NCI-H2196 (cell line): Measurements from ENCODE around the gene HSFX3.
A peak's percentile ranks its signal among the peaks of the same experiment; 100 is the strongest.
"Not testable (repeated sequence)": the region's sequence is repeated elsewhere in the genome, so short reads cannot be mapped to it uniquely, and the experiment has no call there.

ENCODE experiments used
- DNase-seq: peaks from one replicate; lab custom pipeline; 2025; ENCODE audit not compliant: unreplicated experiment; lab: John Stamatoyannopoulos, UW

HSFX3 gene

GRCh38 chrX:149545545-149546543 is 3.9 kb downstream of the HSFX3 start:
- DNase-seq, result not testable (repeated sequence)

- DNase-seq, result no peak
These were observed 8.1 kb downstream of the HSFX3 start for GRCh38 chrX:149541521-149542047.

- DNase-seq, result peak; percentile 85
These were observed 8.9 kb downstream of the HSFX3 start, which contains the start of gene EOLA1 for GRCh38 chrX:149540621-149541520. EOLA1 (plus strand) TSS chrX:149541012; CDS start chrX:149545631, 4,619 bp downstream.

GRCh38 chrX:149540131-149540620 is 9.5 kb downstream of the HSFX3 start:
- peak; percentile 89 for DNase-seq

GRCh38 chrX:149539283-149540130 is 10.2 kb downstream of the HSFX3 start:
- peak; percentile 76 for DNase-seq

GRCh38 chrX:149537474-149537873 is 12.2 kb downstream of the HSFX3 start:
- DNase-seq, result not testable (repeated sequence)

- DNase-seq, result not testable (repeated sequence)
These were observed 14.7 kb downstream of the HSFX3 start for GRCh38 chrX:149534926-149535602.

- not testable (repeated sequence) for DNase-seq
These were observed 15.7 kb downstream of the HSFX3 start for GRCh38 chrX:149533999-149534398.

GRCh38 chrX:149532868-149533267 is 16.9 kb downstream of the HSFX3 start:
- DNase-seq, result not testable (repeated sequence)

- DNase-seq, result no peak
These were observed 18.1 kb downstream of the HSFX3 start for GRCh38 chrX:149531599-149531998.

- DNase-seq, result no peak
These were observed 21.3 kb downstream of the HSFX3 start for GRCh38 chrX:149528381-149528780.

- peak; percentile 0 for DNase-seq
These were observed 22.0 kb downstream of the HSFX3 start for GRCh38 chrX:149527705-149528104.

GRCh38 chrX:149526318-149527033 is 23.2 kb downstream of the HSFX3 start:
- not testable (repeated sequence) for DNase-seq

- DNase-seq, result not testable (repeated sequence)
These were observed 23.8 kb downstream of the HSFX3 start for GRCh38 chrX:149525903-149526302.

GRCh38 chrX:149525389-149525788 is 24.3 kb downstream of the HSFX3 start:
- peak; percentile 2 for DNase-seq

- DNase-seq, result no peak
These were observed 26.8 kb downstream of the HSFX3 start for GRCh38 chrX:149522916-149523315.

GRCh38 chrX:149521438-149521837 is 28.3 kb downstream of the HSFX3 start:
- no peak for DNase-seq

- DNase-seq, result not testable (repeated sequence)
These were observed 29.0 kb downstream of the HSFX3 start for GRCh38 chrX:149520636-149521277.
